AG04449 (cell line): ENCODE results near the gene MAP3K19.

Experiments used
- CTCF ChIA-PET: fragments of 350-600 bp; formaldehyde crosslinking; extraction: SDS; loops from one replicate; lab custom pipeline; 2021; ENCODE audit warnings: antibody characterized with exemption; lab: Yijun Ruan, JAX
- POLR2A ChIA-PET: fragments of 400-600, 350-600 bp; formaldehyde crosslinking; extraction: SDS; loops from one replicate; lab custom pipeline; 2020; ENCODE audit warnings: antibody characterized with exemption, inconsistent platforms; lab: Yijun Ruan, JAX
- DNase-seq: peaks from one replicate; pipeline ENCODE4 v3.0.0-alpha.2; 2010; ENCODE audit warnings: low read depth, low spot score
- H3K4me3 ChIP-seq: 2 replicates; pipeline ENCODE4 v1.5.1; 2011; ENCODE audit warnings: low read depth, mild to moderate bottlenecking, control low read depth, low read length
- TF ChIP-seq, protein P1 (sequence below): IDR thresholded peaks from one replicate; pipeline ENCODE4 v1.5.1; 2011; ENCODE audit warnings: mild to moderate bottlenecking, moderate library complexity, low read length, control low read depth, inconsistent platforms; ENCODE audit not compliant: insufficient read depth; ENCODE audit errors: missing control alignments

Gene MAP3K19

DNA sequence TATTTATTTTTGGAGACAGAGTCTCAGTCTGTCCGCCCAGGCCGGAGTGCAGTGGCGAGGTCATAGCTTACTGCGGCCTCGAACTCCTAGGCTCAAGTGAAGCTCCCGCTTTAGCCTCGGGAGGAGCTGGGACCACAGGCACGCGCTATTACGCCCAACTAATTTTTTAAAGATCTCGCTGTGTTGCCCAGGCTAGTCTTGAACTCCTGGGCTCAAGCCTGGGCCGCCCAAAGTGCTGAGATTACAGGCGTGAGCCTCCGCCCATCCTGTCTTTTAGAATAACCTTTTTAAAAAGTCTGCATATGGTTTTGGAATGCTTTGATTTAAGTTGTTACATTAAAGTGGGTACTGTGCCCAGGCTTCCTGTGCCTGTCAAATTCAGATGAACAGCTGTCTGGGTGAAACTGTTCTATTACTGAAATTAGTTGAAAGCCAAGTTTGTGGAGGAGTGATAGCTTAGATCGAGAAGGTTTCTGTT lies 5.8 kb upstream of the MAP3K19 start:
- POLR2A ChIA-PET: no interaction called here

DNA sequence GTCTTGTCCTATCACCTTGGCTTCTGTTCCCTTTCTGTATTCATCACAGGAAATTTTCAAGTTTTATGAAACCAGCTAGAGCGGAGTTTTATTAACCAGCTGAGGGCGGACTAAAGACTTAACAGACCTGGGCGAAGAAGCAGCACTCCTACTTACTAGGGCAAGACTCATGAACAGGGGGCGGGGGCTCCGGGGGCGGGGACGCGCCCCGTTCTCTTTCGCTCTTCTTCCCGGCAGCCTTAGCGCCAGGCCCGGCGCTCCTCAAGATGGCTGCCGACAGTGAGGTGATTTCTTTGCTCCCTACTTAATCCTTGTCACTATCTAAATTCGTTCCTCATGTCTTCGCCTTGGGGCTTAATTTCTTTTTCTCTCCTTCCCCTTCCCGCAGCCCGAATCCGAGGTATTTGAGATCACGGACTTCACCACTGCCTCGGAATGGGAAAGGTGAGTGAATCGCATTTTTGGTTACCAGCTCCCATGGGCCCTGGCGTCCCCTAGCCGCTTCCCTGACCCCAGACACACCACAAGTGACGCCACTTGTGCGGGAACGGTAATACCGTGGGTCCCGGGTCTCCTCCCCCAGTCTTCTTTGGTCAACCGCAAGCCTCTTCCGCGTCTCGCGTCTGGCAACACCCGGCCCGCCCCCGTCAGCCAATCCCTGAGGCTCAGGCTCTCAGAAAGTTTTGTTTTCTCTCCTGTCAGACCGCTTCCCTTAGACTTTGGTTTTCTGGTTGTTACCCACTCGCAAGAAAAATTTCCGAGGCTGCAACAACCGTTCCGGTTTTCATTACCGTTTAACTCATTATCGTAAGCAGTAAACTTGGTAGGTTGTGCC lies 5.0 kb upstream of the MAP3K19 start, which contains the start of gene RAB3GAP1:
TSS of gene RAB3GAP1 (plus strand) at position 251 of the 835 bp plus-strand sequence. CDS start at position 267, 16 bp downstream.
- ChIA-PET POLR2A (interaction anchor here (0.6 kb wide), 1 partner anchor 15 kb away, joined by 4 read pairs; no protein-coding TSS in a partner anchor), CTCF (interaction anchor here (0.8 to 2.0 kb wide), 2 partner anchors 48 to 49 kb away, joined by 4 to 5 read pairs; no protein-coding TSS in a partner anchor)
- no peak for DNase-seq
- TF ChIP-seq, protein P1, sequence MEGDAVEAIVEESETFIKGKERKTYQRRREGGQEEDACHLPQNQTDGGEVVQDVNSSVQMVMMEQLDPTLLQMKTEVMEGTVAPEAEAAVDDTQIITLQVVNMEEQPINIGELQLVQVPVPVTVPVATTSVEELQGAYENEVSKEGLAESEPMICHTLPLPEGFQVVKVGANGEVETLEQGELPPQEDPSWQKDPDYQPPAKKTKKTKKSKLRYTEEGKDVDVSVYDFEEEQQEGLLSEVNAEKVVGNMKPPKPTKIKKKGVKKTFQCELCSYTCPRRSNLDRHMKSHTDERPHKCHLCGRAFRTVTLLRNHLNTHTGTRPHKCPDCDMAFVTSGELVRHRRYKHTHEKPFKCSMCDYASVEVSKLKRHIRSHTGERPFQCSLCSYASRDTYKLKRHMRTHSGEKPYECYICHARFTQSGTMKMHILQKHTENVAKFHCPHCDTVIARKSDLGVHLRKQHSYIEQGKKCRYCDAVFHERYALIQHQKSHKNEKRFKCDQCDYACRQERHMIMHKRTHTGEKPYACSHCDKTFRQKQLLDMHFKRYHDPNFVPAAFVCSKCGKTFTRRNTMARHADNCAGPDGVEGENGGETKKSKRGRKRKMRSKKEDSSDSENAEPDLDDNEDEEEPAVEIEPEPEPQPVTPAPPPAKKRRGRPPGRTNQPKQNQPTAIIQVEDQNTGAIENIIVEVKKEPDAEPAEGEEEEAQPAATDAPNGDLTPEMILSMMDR: no peak
- peak within 1 kb of the TSS; percentile 72 for H3K4me3 ChIP-seq

More for the DNA sequence above, 5.8 kb upstream of the MAP3K19 start:
- TF ChIP-seq, protein P1: no peak
- peak overlapping the region; percentile 72 for H3K4me3 ChIP-seq
- DNase-seq: no peak
- CTCF ChIA-PET: interaction anchor here (1.5 to 2.0 kb wide), 2 partner anchors 8 to 49 kb away, joined by 4 to 5 read pairs; no protein-coding TSS in a partner anchor

DNA sequence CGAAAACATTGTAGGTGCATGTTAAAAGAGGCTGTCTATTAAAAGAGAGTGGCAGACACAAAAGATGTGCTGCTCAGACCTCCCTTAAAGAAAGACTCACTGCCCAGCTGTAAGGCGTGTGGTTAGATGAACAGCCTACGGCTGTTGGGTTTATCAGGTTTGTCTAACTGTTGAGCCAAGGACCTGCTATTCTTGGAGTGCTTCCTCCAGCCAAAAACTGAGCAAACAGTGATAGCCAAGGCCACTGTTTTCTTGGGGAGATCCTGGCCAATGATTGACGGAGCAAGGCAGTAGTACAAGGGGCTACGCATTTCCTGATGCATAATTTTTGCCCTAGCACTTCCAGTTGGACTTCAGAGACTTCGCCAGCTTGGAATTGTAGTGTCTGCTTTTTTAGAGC lies 3.4 kb upstream of the MAP3K19 start:
- ChIA-PET CTCF (no interaction called here), POLR2A (no interaction called here)
- H3K4me3 ChIP-seq: no peak overlapping the region
- DNase-seq: no peak
- TF ChIP-seq, protein P1: no peak

DNA sequence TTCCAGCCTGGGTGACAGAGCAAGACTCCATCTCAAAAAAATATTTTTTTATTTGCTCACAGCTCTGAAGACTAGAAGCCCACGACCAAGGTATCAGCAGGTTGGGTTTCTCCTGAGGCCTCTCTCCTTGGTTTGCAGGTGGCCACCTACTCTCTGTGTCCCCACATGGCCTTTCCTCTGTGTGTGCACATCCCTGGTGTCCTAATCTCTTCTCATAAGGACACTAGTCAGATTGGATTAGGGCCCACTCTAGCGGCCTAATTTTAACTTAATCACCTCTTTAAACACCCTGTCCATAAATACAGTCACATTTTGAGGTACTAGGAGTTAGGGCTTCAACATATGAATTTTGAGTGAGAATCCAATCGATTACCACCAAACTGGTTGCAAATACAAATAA lies 2.9 kb upstream of the MAP3K19 start:
- TF ChIP-seq, protein P1: no peak
- CTCF ChIA-PET: no interaction called here
- POLR2A ChIA-PET: no interaction called here
- no peak for DNase-seq
- no peak overlapping the region for H3K4me3 ChIP-seq

DNA sequence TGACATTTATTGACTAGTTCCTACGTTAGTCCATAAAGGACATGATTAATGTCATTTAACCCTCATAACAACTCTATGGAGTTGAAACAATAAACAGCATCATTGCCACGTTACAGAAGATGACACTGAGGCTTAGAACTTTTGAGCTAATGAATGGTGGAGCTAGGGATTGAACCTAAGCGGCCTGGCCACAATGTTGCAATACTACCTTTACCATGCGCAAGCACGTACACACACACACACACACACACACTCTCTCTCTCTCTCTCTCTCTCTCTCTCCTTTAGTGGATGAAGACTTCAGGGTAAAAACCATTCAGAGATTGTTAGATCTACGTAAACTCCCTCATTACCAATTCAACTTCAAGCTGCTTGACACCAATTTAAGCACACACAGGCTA lies 875 bp upstream of the MAP3K19 start:
- CTCF ChIA-PET: interaction anchor here (0.7 kb wide), 1 partner anchor 18 kb away, joined by 3 read pairs; no protein-coding TSS in a partner anchor
- POLR2A ChIA-PET: no interaction called here
- TF ChIP-seq, protein P1: no peak
- no peak for DNase-seq
- H3K4me3 ChIP-seq: no peak overlapping the region

DNA sequence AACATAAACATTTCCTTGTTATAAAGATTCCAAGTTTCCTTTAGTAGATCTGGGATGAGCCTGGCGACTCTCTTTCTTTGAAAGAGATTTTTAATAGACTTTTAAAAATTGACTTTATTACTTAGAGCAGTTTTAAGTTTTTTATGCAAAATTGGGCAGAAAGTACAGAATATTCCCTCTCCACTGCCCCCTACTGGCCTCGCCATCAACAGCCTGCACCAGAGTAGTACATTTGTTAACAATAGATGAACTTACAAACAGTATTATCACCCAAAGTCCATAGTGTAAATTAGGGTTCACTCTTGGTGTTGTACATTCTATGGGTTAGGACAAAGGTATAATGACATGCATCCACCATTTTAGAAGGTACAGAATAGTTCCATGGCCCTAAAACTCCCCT lies 3.9 kb downstream of the MAP3K19 start:
- TF ChIP-seq, protein P1: peak; percentile 25
- ChIA-PET POLR2A (no interaction called here), CTCF (no interaction called here)
- no peak for DNase-seq
- no peak overlapping the region for H3K4me3 ChIP-seq
